HG03469 (cell line): ENCODE data around the gene MEG3.

ENCODE experiments used
- ATAC-seq: cut with Tn5 transposase; IDR thresholded peaks from one replicate; pipeline ENCODE4 v1.9.1; 2021; ENCODE audit warnings: mild to moderate bottlenecking, moderate library complexity, moderate number of reproducible peaks; ENCODE audit not compliant: unreplicated experiment

MEG3 gene

GRCh38 chr14:100825713-100826331, at the start of gene MEG3:
MEG3 (plus strand) TSS chr14:100826118.
- no peak for ATAC-seq

GRCh38 chr14:100776681-100777365, 49.1 kb upstream of the MEG3 start:
- no peak for ATAC-seq

GRCh38 chr14:100777366-100777817, 48.5 kb upstream of the MEG3 start:
- ATAC-seq, result no peak

- ATAC-seq, result no peak
These were observed 47.9 kb upstream of the MEG3 start for GRCh38 chr14:100777818-100778525.

- no peak for ATAC-seq
These were observed 47.4 kb upstream of the MEG3 start for GRCh38 chr14:100778526-100778882.

GRCh38 chr14:100778951-100779690, 46.8 kb upstream of the MEG3 start:
- no peak for ATAC-seq

GRCh38 chr14:100779691-100780080, 46.2 kb upstream of the MEG3 start:
- ATAC-seq, result no peak

GRCh38 chr14:100780246-100780645, 45.7 kb upstream of the MEG3 start:
- no peak for ATAC-seq

- ATAC-seq, result no peak
These were observed 45.1 kb upstream of the MEG3 start for GRCh38 chr14:100780646-100781355.

- ATAC-seq, result no peak
These were observed 44.0 kb upstream of the MEG3 start for GRCh38 chr14:100781952-100782351.

GRCh38 chr14:100782516-100783320, 43.2 kb upstream of the MEG3 start:
- no peak for ATAC-seq

GRCh38 chr14:100783630-100784370, 42.1 kb upstream of the MEG3 start:
- ATAC-seq, result no peak

GRCh38 chr14:100784523-100785337, 41.2 kb upstream of the MEG3 start:
- ATAC-seq, result no peak

- no peak for ATAC-seq
These were observed 40.6 kb upstream of the MEG3 start for GRCh38 chr14:100785338-100785615.

GRCh38 chr14:100785626-100786025, 40.3 kb upstream of the MEG3 start:
- ATAC-seq, result no peak

- no peak for ATAC-seq
These were observed 39.8 kb upstream of the MEG3 start for GRCh38 chr14:100786131-100786530.

GRCh38 chr14:100786576-100787219, 39.2 kb upstream of the MEG3 start:
- no peak for ATAC-seq

- ATAC-seq, result no peak
These were observed 38.3 kb upstream of the MEG3 start for GRCh38 chr14:100787659-100788058.
